ENCODE measurements around the gene KHDC3L.

The KHDC3L gene

GRCh38 chr6:73367761-73368355, 5.4 kb downstream of the KHDC3L start:
- CTCF ChIA-PET: interaction anchor here (0.9 to 1.4 kb wide), 2 partner anchors 13 to 29 kb away, joined by 3 to 4 read pairs; no protein-coding TSS in a partner anchor
- DNase-seq (ENCODE audit: extremely low spot score): no peak
- TF ChIP-seq, protein P1, sequence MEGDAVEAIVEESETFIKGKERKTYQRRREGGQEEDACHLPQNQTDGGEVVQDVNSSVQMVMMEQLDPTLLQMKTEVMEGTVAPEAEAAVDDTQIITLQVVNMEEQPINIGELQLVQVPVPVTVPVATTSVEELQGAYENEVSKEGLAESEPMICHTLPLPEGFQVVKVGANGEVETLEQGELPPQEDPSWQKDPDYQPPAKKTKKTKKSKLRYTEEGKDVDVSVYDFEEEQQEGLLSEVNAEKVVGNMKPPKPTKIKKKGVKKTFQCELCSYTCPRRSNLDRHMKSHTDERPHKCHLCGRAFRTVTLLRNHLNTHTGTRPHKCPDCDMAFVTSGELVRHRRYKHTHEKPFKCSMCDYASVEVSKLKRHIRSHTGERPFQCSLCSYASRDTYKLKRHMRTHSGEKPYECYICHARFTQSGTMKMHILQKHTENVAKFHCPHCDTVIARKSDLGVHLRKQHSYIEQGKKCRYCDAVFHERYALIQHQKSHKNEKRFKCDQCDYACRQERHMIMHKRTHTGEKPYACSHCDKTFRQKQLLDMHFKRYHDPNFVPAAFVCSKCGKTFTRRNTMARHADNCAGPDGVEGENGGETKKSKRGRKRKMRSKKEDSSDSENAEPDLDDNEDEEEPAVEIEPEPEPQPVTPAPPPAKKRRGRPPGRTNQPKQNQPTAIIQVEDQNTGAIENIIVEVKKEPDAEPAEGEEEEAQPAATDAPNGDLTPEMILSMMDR (IDR thresholded peaks at IDR 0.05; ENCODE audit: control extremely low read depth, extremely low read depth, low read depth, missing control alignments): no peak
- POLR2A ChIA-PET: no interaction called here

DNA sequence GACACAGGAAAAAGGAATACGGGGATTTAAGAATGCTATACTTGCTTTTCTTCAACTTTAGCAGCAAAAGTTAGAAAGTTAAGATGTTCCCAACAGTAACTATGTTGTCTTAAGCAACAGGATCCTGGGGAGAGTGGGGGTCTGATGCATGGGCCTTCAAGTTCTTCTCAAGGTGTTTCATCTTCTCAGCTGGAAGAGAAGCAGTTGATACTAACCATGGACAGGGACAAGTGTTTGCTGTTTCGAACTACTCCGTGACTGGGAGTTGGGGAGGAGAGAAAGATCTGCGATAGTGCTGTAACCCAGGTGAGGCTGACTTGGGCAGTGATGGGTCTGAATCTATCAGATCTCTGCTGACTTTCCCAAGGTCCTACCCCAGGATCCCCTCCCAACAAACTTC, 6.2 kb downstream of the KHDC3L start:
- ChIA-PET POLR2A (no interaction called here), CTCF (interaction anchor here (0.7 to 1.4 kb wide), 4 partner anchors 12 to 30 kb away, joined by 3 to 5 read pairs (median 4); no protein-coding TSS in a partner anchor)
- no peak for DNase-seq (ENCODE audit: extremely low spot score)
- TF ChIP-seq, protein P1 (IDR thresholded peaks at IDR 0.05; ENCODE audit: control extremely low read depth, extremely low read depth, low read depth, missing control alignments): no peak

DNA sequence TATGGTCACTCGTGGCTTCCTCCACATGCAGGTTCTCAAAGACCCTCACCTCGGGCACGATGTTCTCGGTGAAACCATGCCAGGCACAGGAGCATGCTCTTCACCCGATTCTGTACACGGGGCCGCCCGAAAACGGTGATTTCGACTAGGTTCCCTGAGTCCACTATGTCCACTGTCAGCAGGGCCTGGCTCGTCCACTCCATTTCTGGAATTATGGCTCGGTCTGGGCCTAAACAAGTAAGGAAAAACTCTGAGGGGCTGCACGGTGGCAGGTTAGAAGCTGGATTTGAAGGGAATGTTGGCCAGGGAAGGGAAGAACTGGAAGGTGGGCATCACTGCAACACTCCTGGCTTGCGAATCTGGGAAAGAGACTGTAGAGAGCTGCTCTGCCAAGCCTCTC, 6.7 kb downstream of the KHDC3L start:
- TF ChIP-seq, protein P1 (IDR thresholded peaks at IDR 0.05; ENCODE audit: control extremely low read depth, extremely low read depth, low read depth, missing control alignments): no peak
- ChIA-PET POLR2A (no interaction called here), CTCF (interaction anchor here (0.7 to 1.2 kb wide), 2 partner anchors 19 to 20 kb away, joined by 3 to 5 read pairs; no protein-coding TSS in a partner anchor)
- DNase-seq (ENCODE audit: extremely low spot score): no peak

DNA sequence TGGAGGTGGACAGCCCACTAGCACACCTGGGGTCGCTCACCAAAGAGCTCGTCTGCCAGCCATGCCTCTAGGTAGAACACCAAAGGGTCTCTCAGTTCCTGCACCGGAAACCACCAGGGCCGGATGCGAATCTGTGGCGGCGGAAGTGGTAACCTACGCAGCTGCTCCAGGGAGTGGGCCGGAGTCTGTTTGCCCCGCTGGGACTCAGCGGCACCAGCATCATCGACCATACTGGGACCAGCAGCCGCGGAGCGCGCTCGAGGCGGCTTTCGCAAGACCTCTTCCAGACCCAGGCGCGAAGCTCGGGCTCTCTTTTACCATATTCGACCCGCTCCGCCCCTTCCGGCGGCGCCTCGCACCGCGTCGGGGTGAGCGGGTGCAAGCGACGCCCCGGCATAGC, 7.1 kb downstream of the KHDC3L start, which contains the start of gene OOEP:
Gene OOEP (minus strand): TSS at position 335 of the 400 bp plus-strand sequence. CDS start 105 bp downstream, at position 230.
- CTCF ChIA-PET: interaction anchor here (0.7 to 1.2 kb wide), 2 partner anchors 19 to 20 kb away, joined by 3 to 5 read pairs; no protein-coding TSS in a partner anchor
- POLR2A ChIA-PET: no interaction called here
- TF ChIP-seq, protein P1 (IDR thresholded peaks at IDR 0.05; ENCODE audit: control extremely low read depth, extremely low read depth, low read depth, missing control alignments): no peak
- no peak for DNase-seq (ENCODE audit: extremely low spot score)

GRCh38 chr6:73371984-73372383, 9.5 kb downstream of the KHDC3L start:
- POLR2A ChIA-PET: interaction anchor here (0.6 kb wide), 1 partner anchor 396 kb away, joined by 4 read pairs; no protein-coding TSS in a partner anchor

DNA sequence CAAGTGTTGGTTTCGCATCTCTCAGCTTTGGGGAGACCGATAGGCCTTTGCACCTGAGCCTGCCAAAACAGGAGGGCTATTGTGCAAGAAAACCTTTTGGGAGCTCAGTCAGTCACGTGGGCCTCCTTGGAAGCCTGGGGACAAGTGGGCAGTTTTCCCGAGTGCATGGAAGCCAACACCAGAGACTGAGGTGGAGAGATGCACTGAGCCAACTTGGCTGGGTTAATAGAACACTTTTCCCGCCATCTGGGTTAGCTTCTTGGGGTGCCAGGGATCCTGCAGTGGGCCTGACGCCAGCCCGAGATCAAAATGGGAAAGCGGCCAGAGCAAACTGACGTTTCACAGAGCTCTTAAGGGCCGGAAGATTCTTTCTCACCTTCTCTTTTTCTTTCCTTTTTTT, 10.1 kb downstream of the KHDC3L start:
- TF ChIP-seq, protein P1 (IDR thresholded peaks at IDR 0.05; ENCODE audit: control extremely low read depth, extremely low read depth, low read depth, missing control alignments): no peak
- ChIA-PET CTCF (no interaction called here), POLR2A (interaction anchor here (0.6 kb wide), 1 partner anchor 395 kb away, joined by 4 read pairs; no protein-coding TSS in a partner anchor)
- no peak for DNase-seq (ENCODE audit: extremely low spot score)

More at GRCh38 chr6:73371984-73372383, 9.5 kb downstream of the KHDC3L start:
- no peak for DNase-seq (ENCODE audit: extremely low spot score)
- CTCF ChIA-PET: no interaction called here
- TF ChIP-seq, protein P1 (IDR thresholded peaks at IDR 0.05; ENCODE audit: control extremely low read depth, extremely low read depth, low read depth, missing control alignments): no peak

All from GM10248 (cell line).